PC-3 (cell line): Measurements from ENCODE around the gene CMC2. TPM values are rescaled to one million over a fixed set of nuclear protein-coding genes. Genes with fewer than 3 reads are reported as not detected.

Experiments used
- ATAC-seq: fragments of 200-7000 bp; cut with Tn5 transposase; 2 replicates; pipeline ENCODE4 v1.9.1; 2020; ENCODE audit warnings: mild to moderate bottlenecking, moderate library complexity
- BruUV-seq: library from RNA; stranded (reverse); fragments of 400-500 nt; replicated peaks from 2 replicates; lab custom pipeline; 2021; lab: Mats Ljungman, UMichigan
- CTCF ChIA-PET: fragments of 300-600 bp; sonication (Branson Sonifier 250); formaldehyde crosslinking; loops from one replicate; lab custom pipeline; 2022; ENCODE audit warnings: antibody characterized with exemption; lab: Charles Lee
- POLR2A ChIA-PET: fragments of 300-600 bp; sonication (Branson Sonifier 250); formaldehyde crosslinking; loops from one replicate; lab custom pipeline; 2022; ENCODE audit warnings: antibody characterized with exemption; ENCODE audit not compliant: unreplicated experiment; lab: Charles Lee
- DNase-seq: peaks from one replicate; pipeline ENCODE4 v3.0.0-alpha.2; 2015
- H2AFZ ChIP-seq: fragments of 300-600 bp; sonication (generic); 2 replicates; pipeline ENCODE4 v1.6.0; 2016; ENCODE audit warnings: antibody characterized with exemption, low read length
- H3F3A ChIP-seq: fragments of 300-600 bp; sonication (generic); one replicate; pipeline ENCODE4 v1.6.0; 2017; ENCODE audit warnings: antibody characterized with exemption, low read length, control low read depth, mild to moderate bottlenecking; ENCODE audit not compliant: unreplicated experiment
- H3K27ac ChIP-seq: fragments of 300-600 bp; sonication (generic); 2 replicates; pipeline ENCODE4 v1.5.1; 2016; ENCODE audit warnings: mild to moderate bottlenecking, low read length
- H3K27me3 ChIP-seq: fragments of 300-600 bp; sonication (generic); 2 replicates; pipeline ENCODE4 v1.6.1; 2016; ENCODE audit warnings: low read length, mixed read lengths
- H3K36me3 ChIP-seq: fragments of 300-600 bp; sonication (generic); 2 replicates; pipeline ENCODE4 v1.6.1; 2016; ENCODE audit warnings: low read depth, mixed run types, low read length, mixed read lengths
- H3K4me1 ChIP-seq: fragments of 300-600 bp; sonication (generic); 2 replicates; pipeline ENCODE4 v1.5.1; 2016; ENCODE audit warnings: low read length; ENCODE audit not compliant: insufficient read depth
- H3K4me2 ChIP-seq: fragments of 300-600 bp; sonication (generic); 2 replicates; pipeline ENCODE4 v1.6.0; 2016; ENCODE audit warnings: low read length
- H3K4me3 ChIP-seq: fragments of 300-600 bp; sonication (generic); 2 replicates; pipeline ENCODE4 v1.5.1; 2016; ENCODE audit warnings: mild to moderate bottlenecking, low read length, mixed read lengths
- H3K79me2 ChIP-seq: fragments of 300-600 bp; sonication (generic); 2 replicates; pipeline ENCODE4 v1.6.1; 2017; ENCODE audit warnings: low read length, mixed read lengths
- H3K9ac ChIP-seq: fragments of 300-600 bp; sonication (generic); 2 replicates; pipeline ENCODE4 v1.6.0; 2016; ENCODE audit warnings: mild to moderate bottlenecking, low read length
- H3K9me2 ChIP-seq: fragments of 300-600 bp; sonication (generic); replicated peaks from 2 replicates; pipeline ENCODE4 v1.6.1; 2016; ENCODE audit warnings: mixed run types, low read length, mixed read lengths
- H3K9me3 ChIP-seq: fragments of 300-600 bp; sonication (generic); 2 replicates; pipeline ENCODE4 v1.6.1; 2016; ENCODE audit warnings: low read length, mixed read lengths
- H4K20me1 ChIP-seq: fragments of 300-600 bp; sonication (generic); 2 replicates; pipeline ENCODE4 v1.6.1; 2016; ENCODE audit warnings: low read length, mixed read lengths
- CTCF ChIP-seq: fragments of 300-600 bp; sonication (generic); conservative IDR thresholded peaks from 2 replicates; pipeline ENCODE4 v1.5.1; 2017; ENCODE audit warnings: antibody characterized with exemption, low read depth, mild to moderate bottlenecking, low read length
- EZH2 ChIP-seq: fragments of 300-600 bp; sonication (generic); IDR thresholded peaks from one replicate; pipeline ENCODE4 v1.6.1; 2017; ENCODE audit warnings: antibody characterized with exemption, mild to moderate bottlenecking, low read length; ENCODE audit not compliant: unreplicated experiment
- EZH2phosphoT487 ChIP-seq: fragments of 300-600 bp; sonication (generic); IDR thresholded peaks from 2 replicates; pipeline ENCODE4 v1.6.1; 2018; ENCODE audit warnings: mild to moderate bottlenecking, antibody characterized with exemption, low read length, borderline replicate concordance
- intact Hi-C: fragments of 100-400 bp; cut with micrococcal nuclease; formaldehyde crosslinking; loops from 2 replicates; pipeline ENCODE4 v1.9.0; 2023
- total RNA-seq: library from RNA; depleted of rRNA; stranded (reverse); fragments of >200 nt; gene quantifications from 2 replicates; pipeline ENCODE4 v1.2.3, GENCODE V29; 2014

CMC2 gene
- total RNA-seq, 1 experiment from 2014 or later, result 86.2 TPM

DNA sequence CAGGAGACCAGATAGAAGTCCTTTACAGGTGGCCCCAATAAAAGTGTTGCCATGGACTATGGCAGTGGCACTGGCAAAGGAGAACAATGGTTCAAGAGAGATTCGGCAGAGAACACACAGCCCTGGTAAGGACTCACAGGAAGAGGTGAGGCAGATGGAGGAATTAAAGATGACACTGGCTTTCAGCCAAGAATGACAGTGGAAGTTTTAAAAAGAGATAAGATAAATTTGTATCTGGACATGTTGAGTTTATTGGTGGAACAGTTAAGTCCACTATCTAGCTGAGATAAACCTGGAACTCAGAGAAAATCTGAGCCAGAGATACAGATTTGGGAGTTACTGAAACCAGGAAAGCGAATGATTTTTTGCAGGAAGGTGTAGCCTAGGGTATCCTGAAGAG, 20.1 kb downstream of the CMC2 start:
- peaks cover 41% of the 10 kb centered on the region for H3K79me2 ChIP-seq
- TF ChIP-seq EZH2phosphoT487, result no peak
- no peak for TF ChIP-seq EZH2
- TF ChIP-seq CTCF, result no peak
- intact Hi-C loops, result no loop called here

GRCh38 chr16:80985611-80986010, 21.1 kb downstream of the CMC2 start:
- DNase-seq (no peak), ATAC-seq (no peak)
- Histone ChIP-seq H2AFZ (no peak overlapping the region), H3K79me2 (peaks cover 32% of the 10 kb centered on the region; the same call in 1 of the 2 replicates), H3K4me3 (no peak overlapping the region), H3K9me2 (no peaks in the 10 kb centered on the region), H3F3A (no peaks in the 10 kb centered on the region), H3K27me3 (no peaks in the 10 kb centered on the region), H4K20me1 (no peaks in the 10 kb centered on the region), H3K4me1 (no peaks in the 10 kb centered on the region; the same call in 1 of the 2 replicates), H3K4me2 (no peak overlapping the region), H3K27ac (no peak overlapping the region), H3K9me3 (no peaks in the 10 kb centered on the region), H3K36me3 (no peaks in the 10 kb centered on the region; the same call in 1 of the 2 replicates), H3K9ac (no peak overlapping the region)
- POLR2A ChIA-PET, result no interaction called here
- TF ChIP-seq CTCF (no peak), EZH2 (no peak), EZH2phosphoT487 (no peak)
- CTCF ChIA-PET, result no interaction called here
- intact Hi-C loops, result no loop called here
- BruUV-seq, result no TSS peak

More for the DNA sequence above, 20.1 kb downstream of the CMC2 start:
- H3K9me3 ChIP-seq, result no peaks in the 10 kb centered on the region
- ChIA-PET POLR2A (no interaction called here), CTCF (no interaction called here)
- H4K20me1 ChIP-seq, result no peaks in the 10 kb centered on the region
- peaks cover 2% of the 10 kb centered on the region; the same call in 1 of the 2 replicates for H3K36me3 ChIP-seq
- no peak overlapping the region for H3K4me3 ChIP-seq
- no peak overlapping the region for H3K4me2 ChIP-seq
- BruUV-seq, result no TSS peak
- H3K4me1 ChIP-seq, result no peaks in the 10 kb centered on the region; the same call in 1 of the 2 replicates
- no peak overlapping the region for H2AFZ ChIP-seq
- DNase-seq, result no peak
- H3K9ac ChIP-seq, result no peak overlapping the region
- no peak overlapping the region for H3K27ac ChIP-seq
- H3F3A ChIP-seq, result no peaks in the 10 kb centered on the region
- no peaks in the 10 kb centered on the region for H3K27me3 ChIP-seq
- no peaks in the 10 kb centered on the region for H3K9me2 ChIP-seq
- no peak for ATAC-seq

DNA sequence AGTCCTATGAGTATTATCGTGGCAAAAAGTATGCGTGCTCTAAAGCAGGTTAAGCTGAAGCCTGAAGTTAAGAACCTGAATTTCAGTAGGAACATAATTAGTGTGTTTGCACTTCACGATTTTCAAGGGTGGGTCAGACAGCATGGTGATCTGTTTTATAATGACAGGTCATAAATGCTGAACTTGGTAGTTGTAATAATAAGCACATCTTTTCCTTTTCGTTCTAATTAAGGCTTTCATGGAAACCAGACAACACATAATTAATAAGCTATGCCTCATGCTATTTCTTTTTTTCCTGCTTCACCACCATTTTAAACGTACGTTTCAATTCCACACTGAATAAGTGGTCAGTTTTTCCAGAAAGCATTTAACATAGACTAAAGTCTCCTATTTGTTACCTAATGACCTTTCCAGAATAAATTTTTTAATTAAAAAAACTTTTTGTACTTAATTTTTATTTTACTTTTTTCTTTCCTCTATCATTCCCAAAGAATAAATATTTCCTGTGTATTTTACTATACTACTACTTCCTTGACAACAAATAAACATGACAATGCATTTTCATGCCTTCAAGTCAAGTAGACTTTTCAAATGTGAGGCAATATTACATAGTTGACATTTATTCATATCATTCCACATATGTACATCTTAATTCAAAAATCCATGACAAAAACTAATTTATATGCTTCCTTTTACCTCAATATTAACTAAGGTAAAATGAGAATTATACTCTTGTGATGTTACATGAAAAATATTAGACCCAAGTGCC, 22.4 kb downstream of the CMC2 start:
- Histone ChIP-seq H3K9ac (no peak overlapping the region), H3K4me1 (no peaks in the 10 kb centered on the region), H3K9me3 (no peaks in the 10 kb centered on the region), H3K27me3 (no peaks in the 10 kb centered on the region), H3K27ac (no peak overlapping the region), H3K36me3 (no peaks in the 10 kb centered on the region; the same call in 1 of the 2 replicates), H3K4me2 (no peak overlapping the region), H3K9me2 (no peaks in the 10 kb centered on the region), H3K4me3 (no peak overlapping the region), H4K20me1 (no peaks in the 10 kb centered on the region), H2AFZ (no peak overlapping the region), H3K79me2 (peaks cover 29% of the 10 kb centered on the region; the same call in 1 of the 2 replicates), H3F3A (no peaks in the 10 kb centered on the region)
- intact Hi-C loops, result no loop called here
- ATAC-seq, result no peak
- no TSS peak for BruUV-seq
- no peak for DNase-seq
- POLR2A ChIA-PET, result no interaction called here
- CTCF ChIA-PET, result no interaction called here
- TF ChIP-seq EZH2, result no peak
- no peak for TF ChIP-seq EZH2phosphoT487
- TF ChIP-seq CTCF, result no peak
